NCI-H128 (cell line): Measurements from ENCODE around the gene PTAFR.

Experiments
- DNase-seq: peaks from one replicate; lab custom pipeline; 2025; ENCODE audit not compliant: unreplicated experiment; lab: John Stamatoyannopoulos, UW

PTAFR gene

GRCh38 chr1:28176492-28177470, at the start of gene PTAFR:
TSS of gene PTAFR (minus strand) at chr1:28176690. CDS start at chr1:28151021, 25,669 bp downstream.
- no peak for DNase-seq

GRCh38 chr1:28213315-28213714, 36.8 kb upstream of the PTAFR start:
- no peak for DNase-seq

GRCh38 chr1:28209700-28210099, 33.2 kb upstream of the PTAFR start:
- no peak for DNase-seq

- no peak for DNase-seq
Observed at GRCh38 chr1:28208818-28209441, 32.4 kb upstream of the PTAFR start.

- no peak for DNase-seq
Observed at GRCh38 chr1:28205243-28205642, 28.8 kb upstream of the PTAFR start.

GRCh38 chr1:28200234-28200873, 23.9 kb upstream of the PTAFR start:
- DNase-seq, result no peak

GRCh38 chr1:28199328-28200233, 23.1 kb upstream of the PTAFR start:
- no peak for DNase-seq

GRCh38 chr1:28197682-28198415, 21.4 kb upstream of the PTAFR start:
- DNase-seq, result no peak

GRCh38 chr1:28196330-28196729, 19.8 kb upstream of the PTAFR start:
- DNase-seq, result no peak

GRCh38 chr1:28195780-28196179, 19.3 kb upstream of the PTAFR start:
- DNase-seq, result no peak

GRCh38 chr1:28194326-28195035, 18.0 kb upstream of the PTAFR start:
- DNase-seq, result no peak

- DNase-seq, result no peak
Observed at GRCh38 chr1:28193701-28194161, 17.2 kb upstream of the PTAFR start.

- DNase-seq, result no peak
Observed at GRCh38 chr1:28190996-28191645, 14.6 kb upstream of the PTAFR start.

GRCh38 chr1:28190337-28190979, 14.0 kb upstream of the PTAFR start:
- no peak for DNase-seq

GRCh38 chr1:28185071-28185470, 8.6 kb upstream of the PTAFR start:
- DNase-seq, result no peak

- DNase-seq, result no peak
Observed at GRCh38 chr1:28180306-28181305, 4.1 kb upstream of the PTAFR start.
